Measurements from ENCODE around the gene TGIF1. TPM values are rescaled to one million over a fixed set of nuclear protein-coding genes. Genes with fewer than 3 reads are reported as not detected.
"Not testable (repeated sequence)": the region's sequence is repeated elsewhere in the genome, so short reads cannot be mapped to it uniquely, and the experiment has no call there.

Gene TGIF1
- total RNA-seq, 3 donors from 2014 or later, result 37.1 to 67.2 (median 59.1) TPM

- no peak for DNase-seq
Observed at GRCh38 chr18:3466872-3467271, 16.9 kb downstream of the TGIF1 start.

GRCh38 chr18:3468066-3468705 lies 18.2 kb downstream of the TGIF1 start:
- no peak for DNase-seq
- Histone ChIP-seq H3K4me1 (ENCODE audit: low read depth) (no peaks in the 10 kb centered on the region), H3K36me3 (ENCODE audit: low read depth) (no peaks in the 10 kb centered on the region), H3K4me3 (no peak overlapping the region), H3K9me3 (no peaks in the 10 kb centered on the region)
- no peak for ATAC-seq
- intact Hi-C loops (cut with DNase I, micrococcal nuclease), result no loop called here
- no peak for TF ChIP-seq CTCF (IDR thresholded peaks at IDR 0.05)

More at GRCh38 chr18:3466872-3467271, 16.9 kb downstream of the TGIF1 start:
- no peaks in the 10 kb centered on the region for H3K4me1 ChIP-seq (ENCODE audit: low read depth)
- ATAC-seq, result peak; percentile 67
- H3K36me3 ChIP-seq (ENCODE audit: low read depth), result no peaks in the 10 kb centered on the region
- no peak for TF ChIP-seq CTCF (IDR thresholded peaks at IDR 0.05)
- intact Hi-C loops (cut with DNase I, micrococcal nuclease), result no loop called here
- H3K9me3 ChIP-seq, result no peaks in the 10 kb centered on the region
- H3K4me3 ChIP-seq, result no peak overlapping the region

- Histone ChIP-seq H3K4me1 (ENCODE audit: low read depth) (no peaks in the 10 kb centered on the region), H3K36me3 (ENCODE audit: low read depth) (no peaks in the 10 kb centered on the region), H3K9me3 (no peaks in the 10 kb centered on the region), H3K4me3 (no peak overlapping the region)
- DNase-seq, result no peak
- ATAC-seq, result peak; percentile 32
- intact Hi-C loops (cut with DNase I, micrococcal nuclease), result no loop called here
- no peak for TF ChIP-seq CTCF (IDR thresholded peaks at IDR 0.05)
Observed at GRCh38 chr18:3468833-3469232, 18.9 kb downstream of the TGIF1 start.

- Histone ChIP-seq H3K4me3 (no peak overlapping the region), H3K9me3 (no peaks in the 10 kb centered on the region), H3K36me3 (ENCODE audit: low read depth) (no peaks in the 10 kb centered on the region), H3K4me1 (ENCODE audit: low read depth) (no peaks in the 10 kb centered on the region)
- ATAC-seq (peak; percentile 76), DNase-seq (no peak)
- intact Hi-C loops (cut with DNase I, micrococcal nuclease), result no loop called here
- TF ChIP-seq CTCF (IDR thresholded peaks at IDR 0.05), result no peak
Observed at GRCh38 chr18:3471141-3471648, 21.2 kb downstream of the TGIF1 start.

- H3K9me3 ChIP-seq; ATAC-seq; H3K4me1 ChIP-seq (ENCODE audit: low read depth); intact Hi-C loops (cut with DNase I, micrococcal nuclease); H3K4me3 ChIP-seq; H3K36me3 ChIP-seq (ENCODE audit: low read depth); DNase-seq: not testable (repeated sequence)
Observed at GRCh38 chr18:3472121-3472520, 22.1 kb downstream of the TGIF1 start.

- no peak overlapping the region for H3K4me3 ChIP-seq
- no peak for ATAC-seq
- H3K36me3 ChIP-seq (ENCODE audit: low read depth), result no peaks in the 10 kb centered on the region
- no peaks in the 10 kb centered on the region for H3K4me1 ChIP-seq (ENCODE audit: low read depth)
- no peak for DNase-seq
- H3K9me3 ChIP-seq, result no peaks in the 10 kb centered on the region
- TF ChIP-seq CTCF (IDR thresholded peaks at IDR 0.05), result no peak
- intact Hi-C loops (cut with DNase I, micrococcal nuclease), result no loop called here
Observed at GRCh38 chr18:3472681-3473544, 22.9 kb downstream of the TGIF1 start.

All from mucosa of descending colon (tissue), 3 donors.